ENCODE results near the gene DCAF4.

Gene DCAF4

GRCh38 chr14:73007835-73008234 lies 81.6 kb downstream of the DCAF4 start:
- H4K20me1 ChIP-seq (ENCODE audit: insufficient read depth, low read length, poor library complexity, severe bottlenecking), result peaks cover 8% of the 10 kb centered on the region
- no peak for TF ChIP-seq CTCF (conservative IDR thresholded peaks at IDR 0.05; ENCODE audit: low read length)
- TF ChIP-seq EZH2phosphoT487 (IDR thresholded peaks at IDR 0.05; ENCODE audit: borderline replicate concordance), result no peak
- no peak overlapping the region for H2AFZ ChIP-seq (ENCODE audit: low read length)
- H3K27me3 ChIP-seq (ENCODE audit: insufficient read depth, low read length, poor library complexity, severe bottlenecking), result no peaks in the 10 kb centered on the region
- H3K4me2 ChIP-seq (ENCODE audit: low read depth, low read length, poor library complexity, severe bottlenecking), result no peak overlapping the region
- H3K9me3 ChIP-seq (ENCODE audit: insufficient read depth, low read depth, low read length), result no peaks in the 10 kb centered on the region
- H3K79me2 ChIP-seq (ENCODE audit: insufficient read depth, low read length), result peaks cover 45% of the 10 kb centered on the region; the same call in 1 of the 2 replicates
- no peak overlapping the region for H3K9ac ChIP-seq (ENCODE audit: low read depth, low read length, poor library complexity, severe bottlenecking)
- H3K4me1 ChIP-seq (ENCODE audit: insufficient read depth, low read length, poor library complexity, severe bottlenecking), result no peaks in the 10 kb centered on the region
- H3K9me2 ChIP-seq (replicated peaks; ENCODE audit: low read depth, low read length), result no peaks in the 10 kb centered on the region
- no peak overlapping the region for H3K4me3 ChIP-seq (ENCODE audit: low read length, poor library complexity, severe bottlenecking)
- H3F3A ChIP-seq (ENCODE audit: low read depth), result no peaks in the 10 kb centered on the region
- H3K36me3 ChIP-seq (ENCODE audit: insufficient read depth, low read length), result peaks cover 40% of the 10 kb centered on the region; the same call in 1 of the 2 replicates

- H3K36me3 ChIP-seq (ENCODE audit: insufficient read depth, low read length), result peaks cover 36% of the 10 kb centered on the region; the same call in 1 of the 2 replicates
- no peak for TF ChIP-seq EZH2phosphoT487 (IDR thresholded peaks at IDR 0.05; ENCODE audit: borderline replicate concordance)
- TF ChIP-seq CTCF (conservative IDR thresholded peaks at IDR 0.05; ENCODE audit: low read length), result no peak
- H3K79me2 ChIP-seq (ENCODE audit: insufficient read depth, low read length), result peaks cover 45% of the 10 kb centered on the region; the same call in 1 of the 2 replicates
Observed at GRCh38 chr14:73008501-73008900, 82.2 kb downstream of the DCAF4 start.

More at GRCh38 chr14:73008501-73008900, 82.2 kb downstream of the DCAF4 start:
- Histone ChIP-seq H2AFZ (ENCODE audit: low read length) (no peak overlapping the region), H3K4me2 (ENCODE audit: low read depth, low read length, poor library complexity, severe bottlenecking) (no peak overlapping the region), H4K20me1 (ENCODE audit: insufficient read depth, low read length, poor library complexity, severe bottlenecking) (peaks cover 8% of the 10 kb centered on the region), H3K9me2 (replicated peaks; ENCODE audit: low read depth, low read length) (no peaks in the 10 kb centered on the region), H3F3A (ENCODE audit: low read depth) (no peaks in the 10 kb centered on the region), H3K4me3 (ENCODE audit: low read length, poor library complexity, severe bottlenecking) (no peak overlapping the region), H3K4me1 (ENCODE audit: insufficient read depth, low read length, poor library complexity, severe bottlenecking) (no peaks in the 10 kb centered on the region), H3K27me3 (ENCODE audit: insufficient read depth, low read length, poor library complexity, severe bottlenecking) (no peaks in the 10 kb centered on the region), H3K9ac (ENCODE audit: low read depth, low read length, poor library complexity, severe bottlenecking) (no peak overlapping the region), H3K9me3 (ENCODE audit: insufficient read depth, low read depth, low read length) (no peaks in the 10 kb centered on the region)
